GM18511 (cell line): ENCODE results near the gene PTPRN2.

ENCODE experiments used
- ATAC-seq: cut with Tn5 transposase; IDR thresholded peaks from one replicate; pipeline ENCODE4 v1.9.1; 2021; ENCODE audit warnings: mild to moderate bottlenecking, moderate library complexity; ENCODE audit not compliant: unreplicated experiment

Gene PTPRN2

GRCh38 chr7:157873664-157874063 lies 714.0 kb downstream of the PTPRN2 start:
- no peak for ATAC-seq

GRCh38 chr7:157873181-157873580 lies 714.4 kb downstream of the PTPRN2 start:
- ATAC-seq = no peak

- ATAC-seq = no peak
Measured at GRCh38 chr7:157872447-157872846, 715.2 kb downstream of the PTPRN2 start.

- ATAC-seq = no peak
Measured at GRCh38 chr7:157871681-157872080, 715.9 kb downstream of the PTPRN2 start.

GRCh38 chr7:157870644-157871290 lies 716.9 kb downstream of the PTPRN2 start:
- no peak for ATAC-seq

GRCh38 chr7:157869793-157870192 lies 717.8 kb downstream of the PTPRN2 start:
- no peak for ATAC-seq

- no peak for ATAC-seq
Measured at GRCh38 chr7:157867685-157868305, 719.8 kb downstream of the PTPRN2 start.

GRCh38 chr7:157866336-157866924 lies 721.2 kb downstream of the PTPRN2 start:
- ATAC-seq = no peak

GRCh38 chr7:157865351-157866165 lies 722.1 kb downstream of the PTPRN2 start:
- no peak for ATAC-seq

GRCh38 chr7:157864911-157865310 lies 722.7 kb downstream of the PTPRN2 start:
- no peak for ATAC-seq

- ATAC-seq = no peak
Measured at GRCh38 chr7:157863906-157864810, 723.5 kb downstream of the PTPRN2 start.

- ATAC-seq = no peak
Measured at GRCh38 chr7:157863176-157863575, 724.4 kb downstream of the PTPRN2 start.

- no peak for ATAC-seq
Measured at GRCh38 chr7:157862731-157863130, 724.9 kb downstream of the PTPRN2 start.

- ATAC-seq = no peak
Measured at GRCh38 chr7:157861551-157861950, 726.1 kb downstream of the PTPRN2 start.

- ATAC-seq = no peak
Measured at GRCh38 chr7:157861031-157861491, 726.6 kb downstream of the PTPRN2 start.

- no peak for ATAC-seq
Measured at GRCh38 chr7:157860406-157860805, 727.2 kb downstream of the PTPRN2 start.

- ATAC-seq = no peak
Measured at GRCh38 chr7:157859915-157860314, 727.7 kb downstream of the PTPRN2 start.

- ATAC-seq = no peak
Measured at GRCh38 chr7:157857578-157858075, 730.0 kb downstream of the PTPRN2 start.

- ATAC-seq = no peak
Measured at GRCh38 chr7:157856873-157857577, 730.6 kb downstream of the PTPRN2 start.
